DND-41 (cell line): ENCODE data around the gene ZDHHC11B.
"Not testable (repeated sequence)": the region's sequence is repeated elsewhere in the genome, so short reads cannot be mapped to it uniquely, and the experiment has no call there.

Source experiments
- ATAC-seq: fragments of 200-7000 bp; cut with Tn5 transposase; 3 replicates; pipeline ENCODE4 v1.9.1; 2021; ENCODE audit warnings: low read depth; ENCODE audit not compliant: insufficient read depth
- DNase-seq: peaks from one replicate; pipeline ENCODE4 v3.0.0-alpha.2; 2020
- H2AFZ ChIP-seq: 2 replicates; pipeline ENCODE4 v1.6.0; 2012; ENCODE audit warnings: low read depth, low read length
- H3K27ac ChIP-seq: 2 replicates; pipeline ENCODE4 v1.5.1; 2012; ENCODE audit warnings: low read length, inconsistent platforms
- H3K27me3 ChIP-seq: fragments of 200-600 bp; sonication (generic); 2 replicates; pipeline ENCODE4 v1.6.0; 2012; ENCODE audit warnings: low read length, mild to moderate bottlenecking, inconsistent platforms; ENCODE audit not compliant: insufficient read depth, poor library complexity
- H3K36me3 ChIP-seq: 2 replicates; pipeline ENCODE4 v1.5.1; 2012; ENCODE audit warnings: low read length, inconsistent platforms; ENCODE audit not compliant: insufficient read depth
- H3K4me1 ChIP-seq: 2 replicates; pipeline ENCODE4 v1.5.1; 2012; ENCODE audit warnings: mild to moderate bottlenecking, low read length; ENCODE audit not compliant: insufficient read depth
- H3K4me2 ChIP-seq: 2 replicates; pipeline ENCODE4 v1.6.0; 2012; ENCODE audit warnings: mild to moderate bottlenecking, moderate library complexity, low read length, inconsistent platforms; ENCODE audit not compliant: insufficient read depth
- H3K4me3 ChIP-seq, 2 experiments: fragments of 200-600 bp in 1 of 2; shearing (Covaris generic) in 1 of 2; 2 replicates each; pipeline ENCODE4 v1.5.1; 2012 to 2016; ENCODE audit warnings: inconsistent platforms in 2 of 2, low read length in 2 of 2, mild to moderate bottlenecking in 2 of 2, low read depth in 1 of 2, moderate library complexity in 1 of 2
- H3K79me2 ChIP-seq: 2 replicates; pipeline ENCODE4 v1.6.0; 2012; ENCODE audit warnings: low read length, inconsistent platforms; ENCODE audit not compliant: insufficient read depth
- H3K9ac ChIP-seq: 2 replicates; pipeline ENCODE4 v1.6.0; 2012; ENCODE audit warnings: low read depth, mild to moderate bottlenecking, inconsistent platforms, low read length, moderate library complexity
- H3K9me3 ChIP-seq: 2 replicates; pipeline ENCODE4 v1.5.1; 2012; ENCODE audit warnings: low read length, moderate library complexity, mild to moderate bottlenecking, inconsistent platforms; ENCODE audit not compliant: insufficient read depth, severe bottlenecking
- H4K20me1 ChIP-seq: 2 replicates; pipeline ENCODE4 v1.6.0; 2012; ENCODE audit warnings: low read length; ENCODE audit not compliant: insufficient read depth
- EZH2 ChIP-seq: IDR thresholded peaks from 3 replicates; pipeline ENCODE4 v1.6.1; 2012; ENCODE audit warnings: borderline replicate concordance, low read depth, mild to moderate bottlenecking, moderate library complexity, low read length, inconsistent platforms; ENCODE audit not compliant: severe bottlenecking

The ZDHHC11B gene

GRCh38 chr5:794948-795347, 10.4 kb upstream of the ZDHHC11B start:
- H3K9me3 ChIP-seq, H2AFZ ChIP-seq: not testable (repeated sequence)

GRCh38 chr5:788703-789102, 4.2 kb upstream of the ZDHHC11B start:
- H3K9ac ChIP-seq, H3K4me3 ChIP-seq, DNase-seq, H3K4me2 ChIP-seq, H2AFZ ChIP-seq, ATAC-seq, H3K27ac ChIP-seq, H3K36me3 ChIP-seq, H3K79me2 ChIP-seq, H3K9me3 ChIP-seq, H3K4me1 ChIP-seq, H4K20me1 ChIP-seq: not testable (repeated sequence)
- peaks cover 20% of the 10 kb centered on the region for H3K27me3 ChIP-seq

More at GRCh38 chr5:794948-795347, 10.4 kb upstream of the ZDHHC11B start:
- H3K27ac ChIP-seq, H3K4me2 ChIP-seq, DNase-seq, ATAC-seq, H3K27me3 ChIP-seq, H3K4me1 ChIP-seq, H3K9ac ChIP-seq, H4K20me1 ChIP-seq, H3K36me3 ChIP-seq, H3K4me3 ChIP-seq, H3K79me2 ChIP-seq: not testable (repeated sequence)

GRCh38 chr5:787857-788233, 3.3 kb upstream of the ZDHHC11B start:
- not testable (repeated sequence) for H4K20me1 ChIP-seq, H3K27ac ChIP-seq, ATAC-seq, H3K4me1 ChIP-seq, H2AFZ ChIP-seq, H3K9me3 ChIP-seq, H3K4me3 ChIP-seq, H3K79me2 ChIP-seq, H3K36me3 ChIP-seq, H3K4me2 ChIP-seq, H3K9ac ChIP-seq, DNase-seq
- H3K27me3 ChIP-seq: peaks cover 14% of the 10 kb centered on the region

GRCh38 chr5:787224-787856, 2.8 kb upstream of the ZDHHC11B start:
- H2AFZ ChIP-seq, H4K20me1 ChIP-seq, DNase-seq, H3K4me1 ChIP-seq, H3K36me3 ChIP-seq, H3K79me2 ChIP-seq, H3K9me3 ChIP-seq, ATAC-seq, H3K9ac ChIP-seq, H3K27ac ChIP-seq, H3K4me3 ChIP-seq, H3K4me2 ChIP-seq: not testable (repeated sequence)
- peaks cover 14% of the 10 kb centered on the region for H3K27me3 ChIP-seq

- not testable (repeated sequence) for H3K79me2 ChIP-seq, DNase-seq, H3K4me1 ChIP-seq, H2AFZ ChIP-seq, H3K9me3 ChIP-seq, H4K20me1 ChIP-seq, H3K36me3 ChIP-seq, H3K27ac ChIP-seq
- peak; percentile 27 for ATAC-seq
- H3K27me3 ChIP-seq: peaks cover 12% of the 10 kb centered on the region
- peak overlapping the region; percentile 69 for H3K4me2 ChIP-seq
- TF ChIP-seq EZH2: peak; percentile 42
- peak overlapping the region; percentile 37; the same call in 1 of the 2 replicates for H3K9ac ChIP-seq
- peak overlapping the region in 1 of 2 experiments; percentile 55; a peak in 1 of 4 replicates for H3K4me3 ChIP-seq
Measured at GRCh38 chr5:785181-785705, 714 bp upstream of the ZDHHC11B start.

GRCh38 chr5:783881-784427, 575 bp downstream of the ZDHHC11B start:
- H3K36me3 ChIP-seq, H2AFZ ChIP-seq, ATAC-seq, H3K79me2 ChIP-seq, H3K9ac ChIP-seq, H3K4me3 ChIP-seq, H3K9me3 ChIP-seq, DNase-seq, H4K20me1 ChIP-seq, H3K4me1 ChIP-seq, H3K27ac ChIP-seq: not testable (repeated sequence)
- TF ChIP-seq EZH2: peak; percentile 77
- Histone ChIP-seq H3K4me2 (peak overlapping the region; percentile 69), H3K27me3 (peaks cover 12% of the 10 kb centered on the region)

GRCh38 chr5:783049-783802, 1.3 kb downstream of the ZDHHC11B start:
- not testable (repeated sequence) for H2AFZ ChIP-seq, H3K4me1 ChIP-seq, H3K4me2 ChIP-seq, H3K9ac ChIP-seq, H3K4me3 ChIP-seq, H3K79me2 ChIP-seq, H3K9me3 ChIP-seq, H3K36me3 ChIP-seq, H4K20me1 ChIP-seq, H3K27ac ChIP-seq
- H3K27me3 ChIP-seq: peaks cover 12% of the 10 kb centered on the region
- peak; percentile 65 for ATAC-seq
- DNase-seq: peak; percentile 43

- not testable (repeated sequence) for H2AFZ ChIP-seq, H4K20me1 ChIP-seq, H3K9me3 ChIP-seq, H3K27ac ChIP-seq, H3K4me2 ChIP-seq, ATAC-seq, H3K4me1 ChIP-seq, H3K36me3 ChIP-seq, H3K79me2 ChIP-seq, H3K4me3 ChIP-seq, H3K9ac ChIP-seq, DNase-seq
- peaks cover 12% of the 10 kb centered on the region for H3K27me3 ChIP-seq
Measured at GRCh38 chr5:782356-782755, 2.2 kb downstream of the ZDHHC11B start.
